Fibroblast of lung (primary cell): Measurements from ENCODE around the gene ZSWIM6.

ENCODE experiments used
- CTCF ChIP-seq, 2 donors: IDR thresholded peaks in 1 of 2; conservative IDR thresholded peaks in 1 of 2; 1 replicate in 1 of 2; 2 replicates in 1 of 2; pipeline ENCODE4 v1.5.1; 2011 to 2012; ENCODE audit warnings: low read length in 2 of 2, control low read depth in 1 of 2, inconsistent platforms in 1 of 2, low read depth in 1 of 2, mild to moderate bottlenecking in 1 of 2
- EZH2 ChIP-seq: IDR thresholded peaks from 2 replicates; pipeline ENCODE4 v1.5.1; 2012; ENCODE audit warnings: low read length, control low read depth, mild to moderate bottlenecking; ENCODE audit errors: missing control alignments

GRCh38 chr5:61293873-61294272 is 38.2 kb upstream of the ZSWIM6 start:
- no peak for TF ChIP-seq CTCF (conservative IDR thresholded peaks at IDR 0.05 in 1 of 2, IDR thresholded peaks at IDR 0.05 in 1 of 2; ENCODE audit: low read depth in 1 of 2, low read length in 2 of 2)
- no peak for TF ChIP-seq EZH2
